Thoracic aorta (tissue), 2 donors: ENCODE results near the gene ZNF423. TPM values are rescaled to one million over a fixed set of nuclear protein-coding genes. Genes with fewer than 3 reads are reported as not detected.

ENCODE experiments used
- ATAC-seq: fragments of 150-250 bp; one replicate; pipeline ENCODE4 v1.8.0; 2017; ENCODE audit warnings: low read depth; ENCODE audit not compliant: insufficient number of reproducible peaks, low FRiP score
- DNase-seq: peaks from one replicate; pipeline ENCODE4 v3.0.0-alpha.2; 2020; ENCODE audit warnings: low spot score
- H3K27ac ChIP-seq, 2 donors: fragments of 200-600 bp; sonication (generic); 1 replicate in 1 of 2; 2 replicates in 1 of 2; pipeline ENCODE4 v1.5.1; 2016; ENCODE audit warnings: mild to moderate bottlenecking in 2 of 2, moderate library complexity in 2 of 2
- H3K27me3 ChIP-seq: fragments of 200-600 bp; sonication (generic); replicated peaks from 2 replicates; pipeline ENCODE4 v1.6.0; 2016; ENCODE audit warnings: mild to moderate bottlenecking; ENCODE audit not compliant: insufficient read depth
- H3K36me3 ChIP-seq: fragments of 200-600 bp; sonication (generic); one replicate; pipeline ENCODE4 v1.5.1; 2016
- H3K4me1 ChIP-seq, 2 donors: fragments of 200-600 bp; sonication (generic); 1 replicate in 1 of 2; 2 replicates in 1 of 2; pipeline versions ENCODE4 v1.5.1 to v1.6.0; 2016; ENCODE audit warnings: low read depth in 2 of 2, mild to moderate bottlenecking in 1 of 2; ENCODE audit not compliant: control insufficient read depth in 1 of 2
- H3K4me3 ChIP-seq: fragments of 200-600 bp; sonication (generic); 2 replicates; pipeline ENCODE4 v1.5.1; 2016; ENCODE audit warnings: mild to moderate bottlenecking
- H3K9me3 ChIP-seq: fragments of 200-600 bp; sonication (generic); 2 replicates; pipeline ENCODE4 v1.5.1; 2016
- total RNA-seq, 2 donors: library from RNA; depleted of rRNA; stranded (reverse); fragments of >200 nt; gene quantifications; one replicate each; pipeline versions ENCODE4 v1.1.0 to v1.2.3, GENCODE V29; 2016
- TF ChIP-seq, protein P1 (sequence below): fragments of 200-600 bp; sonication (generic); IDR thresholded peaks from one replicate; pipeline ENCODE4 v1.5.1; 2019; ENCODE audit warnings: antibody characterized with exemption

The ZNF423 gene
- total RNA-seq, 2 donors from 2014 or later, result 16.2 to 22.9 TPM

DNA sequence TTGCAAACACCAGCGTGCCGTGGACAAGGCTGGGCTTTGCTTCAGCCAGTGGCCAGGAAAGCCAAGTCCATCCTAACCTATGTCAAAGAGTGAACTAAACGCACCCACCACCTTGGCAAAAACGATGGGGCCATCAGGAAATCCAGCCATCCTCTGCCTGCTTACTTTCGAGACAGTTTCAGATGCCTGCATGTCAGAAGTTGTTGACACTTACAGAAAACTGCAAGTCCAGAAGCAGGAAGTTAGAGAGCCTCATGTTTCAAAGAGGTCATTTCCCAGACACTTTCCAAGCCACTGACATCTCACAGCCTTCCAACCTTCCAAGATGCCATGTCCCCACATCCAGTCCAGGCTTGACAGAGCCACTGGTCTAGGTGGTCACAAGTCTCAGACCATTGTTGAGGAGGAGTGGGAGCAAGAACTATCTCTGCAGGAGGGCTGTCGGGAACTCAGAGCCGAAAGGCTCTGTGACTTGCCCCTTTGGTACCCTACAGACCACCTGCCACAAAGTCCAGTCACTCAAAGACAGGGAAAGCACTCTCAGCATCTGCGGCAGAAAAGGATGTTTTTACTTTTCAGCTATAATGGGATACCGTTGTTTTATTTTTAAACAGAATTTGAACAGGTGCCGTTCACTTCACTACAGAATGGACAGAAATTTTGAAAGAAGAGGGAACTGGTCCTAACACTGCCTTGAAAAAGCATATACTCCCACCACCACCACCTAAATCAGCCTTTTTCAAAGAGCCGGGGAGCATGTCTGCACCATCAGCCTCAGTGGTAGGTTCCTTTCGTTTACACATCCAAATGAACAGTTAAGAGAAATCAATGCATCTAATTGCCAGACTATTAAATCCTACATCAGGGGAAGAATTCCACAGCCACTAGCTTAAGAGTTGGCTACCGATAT is 5.1 kb downstream of the ZNF423 start:
- Histone ChIP-seq H3K36me3 (no peaks in the 10 kb centered on the region), H3K4me1 (peaks cover 0 to 16% of the 10 kb centered on the region in 2 donors), H3K27me3 (no peaks in the 10 kb centered on the region), H3K27ac (no peak overlapping the region), H3K4me3 (no peak overlapping the region), H3K9me3 (no peaks in the 10 kb centered on the region)
- TF ChIP-seq, protein P1, sequence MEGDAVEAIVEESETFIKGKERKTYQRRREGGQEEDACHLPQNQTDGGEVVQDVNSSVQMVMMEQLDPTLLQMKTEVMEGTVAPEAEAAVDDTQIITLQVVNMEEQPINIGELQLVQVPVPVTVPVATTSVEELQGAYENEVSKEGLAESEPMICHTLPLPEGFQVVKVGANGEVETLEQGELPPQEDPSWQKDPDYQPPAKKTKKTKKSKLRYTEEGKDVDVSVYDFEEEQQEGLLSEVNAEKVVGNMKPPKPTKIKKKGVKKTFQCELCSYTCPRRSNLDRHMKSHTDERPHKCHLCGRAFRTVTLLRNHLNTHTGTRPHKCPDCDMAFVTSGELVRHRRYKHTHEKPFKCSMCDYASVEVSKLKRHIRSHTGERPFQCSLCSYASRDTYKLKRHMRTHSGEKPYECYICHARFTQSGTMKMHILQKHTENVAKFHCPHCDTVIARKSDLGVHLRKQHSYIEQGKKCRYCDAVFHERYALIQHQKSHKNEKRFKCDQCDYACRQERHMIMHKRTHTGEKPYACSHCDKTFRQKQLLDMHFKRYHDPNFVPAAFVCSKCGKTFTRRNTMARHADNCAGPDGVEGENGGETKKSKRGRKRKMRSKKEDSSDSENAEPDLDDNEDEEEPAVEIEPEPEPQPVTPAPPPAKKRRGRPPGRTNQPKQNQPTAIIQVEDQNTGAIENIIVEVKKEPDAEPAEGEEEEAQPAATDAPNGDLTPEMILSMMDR, result no peak
- ATAC-seq, result no peak
- DNase-seq, result no peak

DNA sequence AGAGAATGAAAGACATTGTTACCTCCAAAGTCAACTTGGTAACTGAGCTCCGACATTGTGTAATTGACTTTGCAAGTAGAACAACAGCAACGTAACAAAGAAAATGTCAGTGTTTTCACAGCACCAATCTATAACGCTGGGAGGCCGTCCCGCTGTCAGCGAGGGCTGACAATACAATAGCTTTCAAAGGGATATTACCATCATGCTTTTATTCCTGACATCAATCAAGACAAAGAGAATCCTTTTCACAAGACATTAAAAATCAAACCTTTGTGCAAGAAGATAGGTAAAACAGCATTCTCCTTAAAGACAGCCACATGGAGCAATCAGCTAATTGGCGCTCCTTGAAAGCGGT is 6.2 kb downstream of the ZNF423 start:
- Histone ChIP-seq H3K4me1 (peaks cover 0 to 15% of the 10 kb centered on the region in 2 donors), H3K36me3 (no peaks in the 10 kb centered on the region), H3K27me3 (no peaks in the 10 kb centered on the region), H3K9me3 (no peaks in the 10 kb centered on the region), H3K4me3 (no peak overlapping the region), H3K27ac (no peak overlapping the region)
- ATAC-seq, result no peak
- no peak for DNase-seq
- TF ChIP-seq, protein P1, result no peak

DNA sequence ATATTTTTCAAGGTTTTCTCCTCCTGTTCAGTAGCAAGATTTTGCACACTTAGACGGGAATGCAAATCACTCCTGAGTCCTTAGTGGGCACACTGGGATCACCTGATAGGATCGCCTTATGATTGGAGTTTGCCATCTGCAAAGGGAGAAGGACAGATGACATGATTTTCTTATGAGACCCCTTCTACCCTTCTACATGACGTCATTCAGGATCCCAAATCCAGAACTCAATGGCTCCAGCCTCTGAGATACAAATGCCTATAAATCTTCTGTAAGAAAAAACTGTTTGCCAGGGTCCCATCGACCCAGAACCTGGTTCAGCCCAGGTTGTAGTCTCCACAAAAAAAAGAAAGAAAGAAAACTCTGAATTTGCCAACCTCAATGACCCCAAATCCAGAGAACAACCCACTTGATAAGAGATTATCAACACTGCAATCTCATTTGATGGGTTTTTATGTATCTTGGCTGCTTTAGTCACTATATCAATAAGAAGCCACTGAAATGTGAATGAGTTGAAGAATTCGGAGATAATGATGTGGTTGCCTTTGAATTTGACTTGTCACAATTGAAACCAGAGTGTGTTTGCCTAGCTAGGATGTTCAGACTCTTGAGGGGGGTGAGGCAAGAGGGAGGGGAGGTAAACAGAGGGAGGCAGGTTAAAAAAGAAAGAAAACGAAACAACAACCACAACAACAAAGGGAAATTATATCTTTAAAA is 6.7 kb downstream of the ZNF423 start:
- ATAC-seq, result no peak
- H3K27ac ChIP-seq, result no peak overlapping the region
- H3K27me3 ChIP-seq, result no peaks in the 10 kb centered on the region
- no peak for DNase-seq
- TF ChIP-seq, protein P1, result no peak
- no peak overlapping the region for H3K4me3 ChIP-seq
- H3K4me1 ChIP-seq, result peaks cover 0 to 10% of the 10 kb centered on the region in 2 donors
- H3K36me3 ChIP-seq, result no peaks in the 10 kb centered on the region
- no peaks in the 10 kb centered on the region for H3K9me3 ChIP-seq

DNA sequence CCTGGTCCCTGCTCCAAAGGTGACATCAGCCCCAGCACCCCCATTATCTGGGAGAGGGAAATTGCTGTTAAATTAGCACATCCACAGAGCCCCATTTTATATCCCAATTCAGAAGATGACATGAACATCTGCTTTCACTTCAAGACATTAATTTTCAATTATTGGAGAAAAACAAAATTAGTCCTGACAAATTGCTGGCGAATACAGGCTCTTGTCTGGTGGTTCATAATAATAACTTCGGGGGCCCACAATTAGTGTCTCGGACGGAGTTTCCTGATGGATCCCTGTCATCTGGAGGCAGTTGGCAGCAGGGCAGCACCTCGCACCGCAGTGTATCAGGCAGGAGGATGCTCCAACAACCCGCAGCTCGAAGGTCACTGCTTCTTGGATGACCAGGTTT is 7.4 kb downstream of the ZNF423 start:
- DNase-seq, result no peak
- Histone ChIP-seq H3K4me3 (no peak overlapping the region), H3K9me3 (no peaks in the 10 kb centered on the region), H3K4me1 (peaks cover 0 to 3% of the 10 kb centered on the region in 2 donors), H3K27ac (no peak overlapping the region), H3K27me3 (no peaks in the 10 kb centered on the region), H3K36me3 (no peaks in the 10 kb centered on the region)
- no peak for ATAC-seq
- TF ChIP-seq, protein P1, result no peak

DNA sequence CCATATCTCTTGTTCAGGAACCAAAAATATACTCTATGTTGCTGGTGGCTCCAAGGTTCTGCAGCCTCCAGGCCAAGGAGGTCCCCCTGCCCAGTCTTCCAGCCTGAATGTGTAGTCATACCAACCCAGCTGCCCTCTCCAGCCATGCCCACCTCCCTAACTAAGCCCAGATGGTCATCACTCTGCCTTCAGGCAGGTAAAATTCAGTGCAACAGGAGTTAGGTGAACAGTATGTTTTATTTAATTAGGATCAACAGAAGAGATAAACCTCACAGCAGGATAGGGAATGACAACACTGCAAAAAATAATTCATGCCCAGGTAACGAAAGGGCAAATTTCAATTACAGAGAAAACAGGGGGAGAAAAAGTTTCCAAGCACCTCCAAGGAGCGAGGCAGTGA is 9.1 kb downstream of the ZNF423 start:
- Histone ChIP-seq H3K4me1 (no peaks in the 10 kb centered on the region), H3K27me3 (no peaks in the 10 kb centered on the region), H3K36me3 (no peaks in the 10 kb centered on the region), H3K9me3 (no peaks in the 10 kb centered on the region), H3K4me3 (no peak overlapping the region), H3K27ac (no peak overlapping the region)
- no peak for ATAC-seq
- no peak for DNase-seq
- TF ChIP-seq, protein P1, result no peak
